Activated CD8-positive, alpha-beta memory T cell treated with anti-CD3 and anti-CD28 coated beads, Interleukin-2, amount 50 U/mL, for 4 hours (primary cell): ENCODE data around the gene LDLRAD3.
"Not testable (repeated sequence)": the region's sequence is repeated elsewhere in the genome, so short reads cannot be mapped to it uniquely, and the experiment has no call there.

ENCODE experiments used
- DNase-seq: peaks from one replicate; pipeline ENCODE4 v3.0.0-alpha.2; 2020

The LDLRAD3 gene

GRCh38 chr11:35998634-35999033 is 54.8 kb downstream of the LDLRAD3 start:
- DNase-seq: no peak

GRCh38 chr11:36000616-36001190 is 56.8 kb downstream of the LDLRAD3 start:
- no peak for DNase-seq

- no peak for DNase-seq
Observed at GRCh38 chr11:36002196-36002595, 58.3 kb downstream of the LDLRAD3 start.

- no peak for DNase-seq
Observed at GRCh38 chr11:36002796-36003195, 58.9 kb downstream of the LDLRAD3 start.

- no peak for DNase-seq
Observed at GRCh38 chr11:36006556-36006955, 62.7 kb downstream of the LDLRAD3 start.

GRCh38 chr11:36007127-36007655 is 63.3 kb downstream of the LDLRAD3 start:
- no peak for DNase-seq

- DNase-seq: no peak
Observed at GRCh38 chr11:36008584-36008983, 64.7 kb downstream of the LDLRAD3 start.

GRCh38 chr11:36009473-36009872 is 65.6 kb downstream of the LDLRAD3 start:
- DNase-seq: no peak

- DNase-seq: no peak
Observed at GRCh38 chr11:36010010-36010740, 66.3 kb downstream of the LDLRAD3 start.

- no peak for DNase-seq
Observed at GRCh38 chr11:36011574-36011973, 67.7 kb downstream of the LDLRAD3 start.

GRCh38 chr11:36012455-36012854 is 68.6 kb downstream of the LDLRAD3 start:
- DNase-seq: no peak

- DNase-seq: no peak
Observed at GRCh38 chr11:36012979-36013378, 69.1 kb downstream of the LDLRAD3 start.

GRCh38 chr11:36013446-36013845 is 69.6 kb downstream of the LDLRAD3 start:
- DNase-seq: not testable (repeated sequence)

GRCh38 chr11:36013950-36014897 is 70.4 kb downstream of the LDLRAD3 start:
- DNase-seq: no peak

- DNase-seq: no peak
Observed at GRCh38 chr11:36014898-36015665, 71.2 kb downstream of the LDLRAD3 start.

- DNase-seq: no peak
Observed at GRCh38 chr11:36015799-36016198, 71.9 kb downstream of the LDLRAD3 start.

GRCh38 chr11:36016263-36016662 is 72.4 kb downstream of the LDLRAD3 start:
- no peak for DNase-seq

GRCh38 chr11:36016709-36017108 is 72.8 kb downstream of the LDLRAD3 start:
- no peak for DNase-seq

GRCh38 chr11:36019005-36019596 is 75.2 kb downstream of the LDLRAD3 start:
- DNase-seq: no peak

GRCh38 chr11:36019722-36020121 is 75.9 kb downstream of the LDLRAD3 start:
- DNase-seq: no peak

- DNase-seq: no peak
Observed at GRCh38 chr11:36022882-36023281, 79.0 kb downstream of the LDLRAD3 start.

GRCh38 chr11:36023922-36024321 is 80.1 kb downstream of the LDLRAD3 start:
- DNase-seq: no peak
